A673 (cell line): ENCODE results near the gene INTS15.

Experiments
- EZH2 ChIP-seq: fragments of 200-600 bp; sonication (generic); IDR thresholded peaks from 2 replicates; pipeline ENCODE4 v1.6.1; 2017; ENCODE audit warnings: borderline replicate concordance, low read depth, mild to moderate bottlenecking, mixed read lengths, antibody characterized with exemption, low read length; ENCODE audit not compliant: poor library complexity, severe bottlenecking
- TF ChIP-seq, protein P1 (sequence below): fragments of 300-800, 200-600 bp; sonication (generic); conservative IDR thresholded peaks from 2 replicates; pipeline ENCODE4 v1.5.1; 2017; ENCODE audit warnings: low read depth, mild to moderate bottlenecking, antibody characterized with exemption, low read length, moderate library complexity, mixed read lengths

GRCh38 chr7:6546498-6547251 is 43.1 kb upstream of the INTS15 start:
- TF ChIP-seq, protein P1, sequence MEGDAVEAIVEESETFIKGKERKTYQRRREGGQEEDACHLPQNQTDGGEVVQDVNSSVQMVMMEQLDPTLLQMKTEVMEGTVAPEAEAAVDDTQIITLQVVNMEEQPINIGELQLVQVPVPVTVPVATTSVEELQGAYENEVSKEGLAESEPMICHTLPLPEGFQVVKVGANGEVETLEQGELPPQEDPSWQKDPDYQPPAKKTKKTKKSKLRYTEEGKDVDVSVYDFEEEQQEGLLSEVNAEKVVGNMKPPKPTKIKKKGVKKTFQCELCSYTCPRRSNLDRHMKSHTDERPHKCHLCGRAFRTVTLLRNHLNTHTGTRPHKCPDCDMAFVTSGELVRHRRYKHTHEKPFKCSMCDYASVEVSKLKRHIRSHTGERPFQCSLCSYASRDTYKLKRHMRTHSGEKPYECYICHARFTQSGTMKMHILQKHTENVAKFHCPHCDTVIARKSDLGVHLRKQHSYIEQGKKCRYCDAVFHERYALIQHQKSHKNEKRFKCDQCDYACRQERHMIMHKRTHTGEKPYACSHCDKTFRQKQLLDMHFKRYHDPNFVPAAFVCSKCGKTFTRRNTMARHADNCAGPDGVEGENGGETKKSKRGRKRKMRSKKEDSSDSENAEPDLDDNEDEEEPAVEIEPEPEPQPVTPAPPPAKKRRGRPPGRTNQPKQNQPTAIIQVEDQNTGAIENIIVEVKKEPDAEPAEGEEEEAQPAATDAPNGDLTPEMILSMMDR: no peak
- TF ChIP-seq EZH2: no peak
